HG03066 (cell line): ENCODE measurements around the gene CDH5.

ENCODE experiments used
- ATAC-seq: cut with Tn5 transposase; IDR thresholded peaks from one replicate; pipeline ENCODE4 v1.9.1; 2021; ENCODE audit warnings: low read depth; ENCODE audit not compliant: unreplicated experiment

CDH5 gene

DNA sequence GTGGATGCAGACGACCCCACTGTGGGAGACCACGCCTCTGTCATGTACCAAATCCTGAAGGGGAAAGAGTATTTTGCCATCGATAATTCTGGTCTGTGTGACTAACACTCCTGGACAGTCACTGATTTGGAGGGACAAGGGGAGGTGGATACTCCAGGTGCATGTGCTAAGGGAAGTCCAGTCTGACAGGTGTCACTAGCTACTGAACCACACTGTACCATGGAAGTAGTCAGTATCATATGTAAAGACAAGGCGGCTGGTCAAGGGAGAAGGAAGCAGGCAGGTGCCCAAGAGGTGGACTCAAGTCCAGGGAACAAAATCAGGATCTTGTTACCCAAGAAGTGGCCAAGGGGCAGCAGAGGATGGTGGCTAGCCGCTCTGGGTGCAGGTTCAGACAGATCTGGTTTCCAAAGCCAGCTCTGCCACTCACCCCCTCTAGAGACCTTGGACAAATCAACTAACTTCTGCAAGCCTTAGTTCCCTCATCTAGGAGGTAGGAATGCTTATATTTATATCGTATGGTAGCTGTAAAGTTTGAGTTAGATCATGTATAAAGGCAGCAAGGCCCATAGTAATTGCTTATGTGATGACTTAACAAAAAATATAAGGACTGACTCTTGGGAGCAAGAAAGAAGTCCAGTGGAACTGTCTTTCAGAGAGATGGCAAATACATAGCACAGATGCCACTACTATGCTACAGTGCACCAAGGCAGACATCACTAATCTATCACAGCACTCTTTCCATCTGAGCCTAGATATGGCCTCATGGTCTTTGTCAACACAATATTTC, 22.1 kb downstream of the CDH5 start:
- ATAC-seq, result no peak

GRCh38 chr16:66389256-66390176, 23.0 kb downstream of the CDH5 start:
- ATAC-seq, result no peak

DNA sequence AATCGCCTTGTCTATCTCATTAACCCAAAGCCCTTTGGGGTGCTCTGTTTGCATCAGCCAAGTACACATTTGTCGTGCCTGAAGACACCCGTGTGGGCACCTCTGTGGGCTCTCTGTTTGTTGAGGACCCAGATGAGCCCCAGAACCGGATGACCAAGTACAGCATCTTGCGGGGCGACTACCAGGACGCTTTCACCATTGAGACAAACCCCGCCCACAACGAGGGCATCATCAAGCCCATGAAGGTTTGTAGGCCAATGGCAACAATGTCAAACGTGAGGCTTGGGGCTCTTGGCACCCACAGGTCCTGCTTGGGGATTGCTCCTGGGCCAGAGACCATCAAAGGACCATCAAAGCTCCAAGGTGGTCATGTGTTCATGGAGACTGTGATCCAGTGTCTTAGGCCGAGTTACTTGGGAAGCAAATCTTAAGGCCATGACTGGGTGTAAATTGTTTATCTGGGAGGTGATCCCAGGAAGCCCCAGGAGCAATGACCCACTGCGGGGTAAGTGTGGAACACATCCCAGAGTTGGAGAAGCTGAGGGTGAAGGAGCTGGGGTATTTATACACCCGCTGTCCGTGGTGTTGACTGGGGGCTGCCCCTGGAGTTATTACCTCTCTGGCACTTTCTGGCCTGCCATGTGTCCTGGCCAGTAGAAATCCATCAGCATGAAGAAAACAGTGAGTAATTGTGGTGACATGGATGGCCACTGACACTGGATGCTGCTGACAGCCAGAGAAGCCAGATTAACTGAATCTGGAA, 24.0 kb downstream of the CDH5 start:
- ATAC-seq, result no peak

DNA sequence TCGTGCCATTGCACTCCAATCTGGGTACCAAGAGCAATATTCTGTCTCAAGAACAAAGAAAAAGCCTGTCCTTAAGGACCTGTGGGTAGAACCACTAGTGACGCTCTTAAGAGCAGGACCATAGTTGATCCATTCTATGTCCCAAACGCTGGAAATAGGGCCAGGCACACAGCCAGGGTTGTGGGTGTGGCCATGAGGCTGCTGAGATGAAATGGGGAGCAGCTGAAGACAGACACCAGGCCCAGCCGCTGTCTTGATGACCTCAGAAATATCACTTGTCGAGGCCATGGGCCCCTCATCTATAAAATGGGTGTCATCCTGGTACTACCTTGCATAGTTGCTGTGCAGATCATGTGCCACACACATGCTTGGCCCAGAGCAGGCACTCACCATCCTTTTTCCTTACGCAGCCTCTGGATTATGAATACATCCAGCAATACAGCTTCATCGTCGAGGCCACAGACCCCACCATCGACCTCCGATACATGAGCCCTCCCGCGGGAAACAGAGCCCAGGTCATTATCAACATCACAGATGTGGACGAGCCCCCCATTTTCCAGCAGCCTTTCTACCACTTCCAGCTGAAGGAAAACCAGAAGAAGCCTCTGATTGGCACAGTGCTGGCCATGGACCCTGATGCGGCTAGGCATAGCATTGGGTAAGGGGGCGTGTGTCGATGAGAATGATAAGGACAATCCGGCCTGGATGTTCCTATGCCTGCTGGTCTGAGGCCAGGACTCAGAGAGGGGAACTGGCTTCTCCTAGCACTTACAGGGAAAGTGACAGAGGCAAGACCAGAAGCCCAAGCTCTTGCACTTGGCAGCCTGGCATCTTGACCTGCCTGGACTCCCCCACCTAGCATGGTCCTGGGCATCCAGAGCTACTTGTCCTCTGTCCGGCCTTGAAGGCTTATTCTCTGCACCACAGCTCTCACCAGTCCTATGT, 25.5 kb downstream of the CDH5 start:
- ATAC-seq, result no peak

DNA sequence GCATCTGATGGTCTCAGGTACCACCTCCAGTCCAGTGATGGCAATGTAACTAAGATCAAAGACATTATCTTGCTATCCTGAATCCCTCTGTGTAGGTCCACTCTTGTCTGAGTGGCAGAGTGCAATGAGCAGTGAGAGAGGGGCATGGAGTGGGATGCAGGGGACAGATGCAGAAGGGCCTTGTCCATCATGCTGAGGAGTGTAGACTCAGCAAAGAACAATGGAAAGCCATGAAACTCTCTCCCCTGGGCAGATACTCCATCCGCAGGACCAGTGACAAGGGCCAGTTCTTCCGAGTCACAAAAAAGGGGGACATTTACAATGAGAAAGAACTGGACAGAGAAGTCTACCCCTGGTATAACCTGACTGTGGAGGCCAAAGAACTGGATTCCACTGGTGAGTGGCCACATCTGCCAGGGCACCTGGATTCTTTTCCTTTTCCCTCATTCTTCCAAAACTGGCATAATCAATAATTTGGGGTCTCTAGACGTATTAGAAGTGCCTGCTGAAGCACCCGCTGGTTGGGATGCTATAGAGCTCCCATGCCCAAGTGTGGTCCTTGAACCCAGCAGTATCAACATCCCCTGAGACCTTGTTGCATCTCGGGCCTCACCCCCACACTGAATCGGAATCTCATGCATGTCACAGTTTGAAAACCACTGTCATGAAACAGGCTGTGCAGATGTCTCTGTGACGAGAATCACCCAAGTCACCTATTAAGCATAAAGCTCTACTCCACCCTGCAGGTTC, 29.5 kb downstream of the CDH5 start:
- no peak for ATAC-seq

DNA sequence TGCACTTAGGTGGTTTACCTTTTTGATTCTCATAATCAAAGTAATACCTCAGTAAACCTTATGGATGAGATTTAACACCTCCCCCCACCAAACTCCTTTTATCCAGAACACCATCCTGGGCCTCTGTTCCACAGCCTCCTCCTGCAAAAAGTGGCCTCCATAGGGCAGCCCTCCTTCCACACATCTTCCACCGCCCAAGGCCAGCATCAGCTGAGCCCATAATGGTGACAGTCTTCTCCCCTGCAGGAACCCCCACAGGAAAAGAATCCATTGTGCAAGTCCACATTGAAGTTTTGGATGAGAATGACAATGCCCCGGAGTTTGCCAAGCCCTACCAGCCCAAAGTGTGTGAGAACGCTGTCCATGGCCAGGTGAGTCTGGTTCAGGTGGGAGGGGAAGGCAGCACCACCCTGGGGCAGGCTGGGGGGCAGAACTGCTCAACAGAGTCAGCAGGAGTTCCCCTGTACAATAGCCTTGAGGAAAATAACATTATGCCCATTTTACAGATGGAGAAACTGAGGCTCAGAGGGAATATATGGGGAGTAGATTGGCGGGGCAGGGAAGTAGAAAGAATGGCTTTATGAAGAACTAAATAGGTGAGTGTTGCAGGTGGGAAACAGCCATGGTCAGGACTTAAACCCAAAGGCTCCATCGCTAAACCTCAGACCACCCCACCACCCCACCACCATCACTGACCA, 31.4 kb downstream of the CDH5 start:
- ATAC-seq, result no peak

GRCh38 chr16:66399031-66399430, 32.5 kb downstream of the CDH5 start:
- ATAC-seq, result no peak

GRCh38 chr16:66399930-66400329, 33.4 kb downstream of the CDH5 start:
- no peak for ATAC-seq

DNA sequence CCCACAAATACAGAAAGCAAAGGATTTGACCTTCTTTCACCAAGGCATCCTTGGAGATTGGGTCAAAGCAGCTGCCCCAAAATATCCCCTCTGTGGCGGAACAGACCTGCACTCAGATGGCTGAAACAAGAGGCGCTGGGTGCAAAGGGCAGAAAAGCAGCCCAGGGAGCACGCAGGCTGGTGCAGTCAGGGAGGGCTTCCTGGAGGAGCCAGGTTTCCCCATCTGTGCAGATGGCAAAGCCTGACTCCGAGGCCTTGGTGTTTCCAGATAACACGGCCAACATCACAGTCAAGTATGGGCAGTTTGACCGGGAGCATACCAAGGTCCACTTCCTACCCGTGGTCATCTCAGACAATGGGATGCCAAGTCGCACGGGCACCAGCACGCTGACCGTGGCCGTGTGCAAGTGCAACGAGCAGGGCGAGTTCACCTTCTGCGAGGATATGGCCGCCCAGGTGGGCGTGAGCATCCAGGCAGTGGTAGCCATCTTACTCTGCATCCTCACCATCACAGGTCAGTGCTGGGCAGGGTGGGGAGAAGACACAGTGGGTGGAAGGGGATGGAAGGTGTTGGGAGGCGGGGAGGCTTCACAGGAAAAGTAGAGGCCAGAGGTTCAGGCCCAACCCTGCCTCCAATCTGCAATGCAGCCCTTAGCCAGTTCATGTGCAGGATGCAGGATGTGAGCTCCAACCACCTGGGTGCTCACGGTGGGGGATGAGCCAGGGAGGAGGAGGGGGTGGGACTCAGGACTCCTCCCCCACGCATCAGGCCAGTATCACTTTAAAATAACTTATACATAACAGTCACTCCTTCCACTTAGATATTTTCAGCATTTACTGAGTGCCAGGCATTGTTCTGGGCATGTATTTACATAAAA, 34.3 kb downstream of the CDH5 start:
- no peak for ATAC-seq

- no peak for ATAC-seq
Measured at GRCh38 chr16:66401610-66402009, 35.1 kb downstream of the CDH5 start.

DNA sequence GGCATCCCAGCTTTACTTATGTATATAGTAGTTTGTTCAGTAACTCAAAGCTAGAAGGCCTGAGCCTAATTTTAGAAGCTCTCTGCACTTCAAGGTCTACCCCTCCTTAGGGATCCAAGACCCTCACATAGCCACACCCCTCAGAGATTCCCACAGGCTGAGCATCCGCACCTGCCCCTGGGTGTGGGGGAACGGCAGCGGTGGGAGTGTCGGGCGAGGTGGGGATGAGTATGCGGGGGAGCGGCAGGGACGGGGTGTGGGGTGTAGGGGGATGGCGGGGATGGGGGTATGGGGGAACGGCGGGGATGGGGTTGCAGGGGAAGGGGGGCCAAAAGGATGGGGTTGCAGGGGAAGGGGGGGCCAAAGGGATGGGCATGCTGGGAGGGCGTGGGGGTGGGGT, 35.7 kb downstream of the CDH5 start:
- ATAC-seq, result no peak

DNA sequence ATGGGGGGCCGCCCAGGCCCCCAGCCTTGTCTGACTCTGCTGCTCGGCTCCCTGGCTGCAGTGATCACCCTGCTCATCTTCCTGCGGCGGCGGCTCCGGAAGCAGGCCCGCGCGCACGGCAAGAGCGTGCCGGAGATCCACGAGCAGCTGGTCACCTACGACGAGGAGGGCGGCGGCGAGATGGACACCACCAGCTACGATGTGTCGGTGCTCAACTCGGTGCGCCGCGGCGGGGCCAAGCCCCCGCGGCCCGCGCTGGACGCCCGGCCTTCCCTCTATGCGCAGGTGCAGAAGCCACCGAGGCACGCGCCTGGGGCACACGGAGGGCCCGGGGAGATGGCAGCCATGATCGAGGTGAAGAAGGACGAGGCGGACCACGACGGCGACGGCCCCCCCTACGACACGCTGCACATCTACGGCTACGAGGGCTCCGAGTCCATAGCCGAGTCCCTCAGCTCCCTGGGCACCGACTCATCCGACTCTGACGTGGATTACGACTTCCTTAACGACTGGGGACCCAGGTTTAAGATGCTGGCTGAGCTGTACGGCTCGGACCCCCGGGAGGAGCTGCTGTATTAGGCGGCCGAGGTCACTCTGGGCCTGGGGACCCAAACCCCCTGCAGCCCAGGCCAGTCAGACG, 36.2 kb downstream of the CDH5 start:
- no peak for ATAC-seq

DNA sequence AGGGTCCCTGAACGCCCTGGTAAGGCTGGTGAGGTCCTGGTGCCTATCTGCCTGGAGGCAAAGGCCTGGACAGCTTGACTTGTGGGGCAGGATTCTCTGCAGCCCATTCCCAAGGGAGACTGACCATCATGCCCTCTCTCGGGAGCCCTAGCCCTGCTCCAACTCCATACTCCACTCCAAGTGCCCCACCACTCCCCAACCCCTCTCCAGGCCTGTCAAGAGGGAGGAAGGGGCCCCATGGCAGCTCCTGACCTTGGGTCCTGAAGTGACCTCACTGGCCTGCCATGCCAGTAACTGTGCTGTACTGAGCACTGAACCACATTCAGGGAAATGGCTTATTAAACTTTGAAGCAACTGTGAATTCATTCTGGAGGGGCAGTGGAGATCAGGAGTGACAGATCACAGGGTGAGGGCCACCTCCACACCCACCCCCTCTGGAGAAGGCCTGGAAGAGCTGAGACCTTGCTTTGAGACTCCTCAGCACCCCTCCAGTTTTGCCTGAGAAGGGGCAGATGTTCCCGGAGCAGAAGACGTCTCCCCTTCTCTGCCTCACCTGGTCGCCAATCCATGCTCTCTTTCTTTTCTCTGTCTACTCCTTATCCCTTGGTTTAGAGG, 37.1 kb downstream of the CDH5 start:
- no peak for ATAC-seq

GRCh38 chr16:66405057-66405783, 38.7 kb downstream of the CDH5 start:
- ATAC-seq, result no peak

DNA sequence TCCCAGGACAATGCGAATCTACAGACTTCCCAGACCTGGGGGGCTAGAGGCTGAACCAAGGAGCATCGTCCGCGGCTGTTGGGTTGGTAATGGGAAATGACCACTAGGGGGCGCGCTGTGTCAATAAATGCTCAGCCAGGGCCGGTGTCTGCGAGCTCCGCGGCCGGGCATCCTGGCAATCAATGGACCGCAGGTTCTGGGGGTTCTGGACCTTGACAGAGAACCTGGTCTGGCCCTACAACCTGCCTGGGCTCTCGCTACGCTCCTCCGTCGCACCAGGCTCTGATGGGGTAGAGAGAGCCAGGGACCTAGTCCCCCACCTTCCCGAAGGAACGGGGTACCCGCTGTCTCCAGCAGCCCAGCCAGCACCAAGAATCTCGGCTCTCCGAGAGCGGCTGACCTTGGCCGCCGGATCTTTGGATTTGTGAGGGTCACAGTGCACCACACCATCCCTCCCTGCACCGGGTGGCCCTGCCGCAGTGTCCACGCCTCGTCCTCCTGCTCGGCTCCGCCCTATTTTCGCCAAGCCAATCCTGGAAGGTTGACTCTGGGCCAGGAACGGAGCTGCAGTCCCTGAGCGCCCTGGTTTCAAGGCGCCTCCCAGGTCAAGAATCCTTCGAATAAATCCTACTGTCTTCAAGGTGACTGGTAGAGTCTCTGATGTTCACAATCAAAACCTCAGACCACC, 40.2 kb downstream of the CDH5 start:
- peak; percentile 67 for ATAC-seq
